ENCODE results near the gene PADI2. TPM values are rescaled to one million over a fixed set of nuclear protein-coding genes. Genes with fewer than 3 reads are reported as not detected.

PADI2 gene
- total and polyA plus RNA-seq, 8 donors, result 0.31 to 86.0 (median 1.3) TPM; not detected in 1

- 76 to 83% (median 78%) methylated on average over 3 of the region's 3 CpGs for WGBS, 5 donors
- H3K9me3 ChIP-seq, result peaks cover 0 to 11% (median 8%) of the 10 kb centered on the region in 4 donors
- H3K27me3 ChIP-seq, result no peaks in the 10 kb centered on the region
- intact Hi-C loops (cut with DNase I; ENCODE audit: low total_unique reads), result loop anchor here (5.0 kb wide), 1 partner anchor 176 kb away; no protein-coding TSS in a partner anchor
- H3K4me3 ChIP-seq, result no peak overlapping the region
- TF ChIP-seq POLR2A (IDR thresholded peaks at IDR 0.05), result no peak
- DNase-seq, result no peak
- H3K36me3 ChIP-seq, result no peaks in the 10 kb centered on the region
- H3K4me1 ChIP-seq, result peaks cover 0 to 26% (median 4%) of the 10 kb centered on the region in 4 donors
- H3K27ac ChIP-seq, result no peak overlapping the region
Observed at GRCh38 chr1:17061486-17061885, 57.8 kb downstream of the PADI2 start.

DNA sequence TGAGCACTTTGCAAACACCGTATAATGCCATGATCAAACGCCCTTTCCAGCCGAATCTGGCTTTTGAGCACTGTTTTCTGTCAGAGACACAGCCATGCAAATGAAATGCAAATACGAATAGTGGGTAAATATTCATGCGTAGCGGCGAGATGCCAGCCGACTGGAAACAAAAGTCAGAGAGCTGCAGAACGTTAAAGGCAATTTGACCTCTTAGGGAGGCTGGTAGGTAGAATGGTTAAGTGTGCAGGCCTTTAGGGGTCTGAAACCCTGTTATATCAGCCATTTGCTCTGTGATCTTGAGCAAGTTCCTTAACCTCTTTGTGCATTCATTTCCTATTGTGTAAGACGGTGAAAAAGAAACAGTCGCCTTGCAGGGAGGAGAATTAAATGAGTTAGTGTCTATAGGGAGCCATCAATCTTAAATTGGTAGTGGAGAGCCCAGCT, 58.9 kb downstream of the PADI2 start:
- peaks cover 0 to 26% (median 4%) of the 10 kb centered on the region in 4 donors for H3K4me1 ChIP-seq
- H3K27ac ChIP-seq, result peak overlapping the region in 2 of 5 donors; percentile 33 to 34
- no peaks in the 10 kb centered on the region for H3K36me3 ChIP-seq
- H3K9me3 ChIP-seq, result peaks cover 0 to 7% (median 6%) of the 10 kb centered on the region in 4 donors
- no peak for DNase-seq
- intact Hi-C loops (cut with DNase I; ENCODE audit: low total_unique reads), result loop anchor here (5.0 kb wide), 1 partner anchor 177 kb away; no protein-coding TSS in a partner anchor
- WGBS, 5 donors, result 30 to 47% (median 36%) methylated on average over 11 of the region's 11 CpGs
- no peak for TF ChIP-seq POLR2AphosphoS5 (IDR thresholded peaks at IDR 0.05)
- no peak for TF ChIP-seq CTCF (IDR thresholded peaks at IDR 0.05)
- no peak for TF ChIP-seq POLR2A (IDR thresholded peaks at IDR 0.05)
- no peak for TF ChIP-seq EP300 (IDR thresholded peaks at IDR 0.05)
- H3K27me3 ChIP-seq, result no peaks in the 10 kb centered on the region
- H3K4me3 ChIP-seq, result no peak overlapping the region

- intact Hi-C loops (cut with DNase I; ENCODE audit: low total_unique reads), result loop anchor here (5.0 kb wide), 1 partner anchor 178 kb away; no protein-coding TSS in a partner anchor
Observed at GRCh38 chr1:17059391-17060305, 59.6 kb downstream of the PADI2 start.

GRCh38 chr1:17056551-17056950, 62.7 kb downstream of the PADI2 start:
- no peak overlapping the region for H3K4me3 ChIP-seq
- WGBS, 5 donors, result 71 to 84% (median 82%) methylated on average over 4 of the region's 4 CpGs
- TF ChIP-seq POLR2AphosphoS5 (IDR thresholded peaks at IDR 0.05) (no peak), CTCF (IDR thresholded peaks at IDR 0.05) (no peak), POLR2A (IDR thresholded peaks at IDR 0.05) (no peak), EP300 (IDR thresholded peaks at IDR 0.05) (no peak)
- DNase-seq, result no peak
- no peaks in the 10 kb centered on the region for H3K9me3 ChIP-seq
- intact Hi-C loops (cut with DNase I; ENCODE audit: low total_unique reads), result no loop called here
- peaks cover 0 to 3% (median under 1%) of the 10 kb centered on the region in 4 donors for H3K36me3 ChIP-seq
- peaks cover 17 to 43% (median 27%) of the 10 kb centered on the region in 4 donors for H3K4me1 ChIP-seq
- no peak overlapping the region for H3K27ac ChIP-seq
- no peaks in the 10 kb centered on the region for H3K27me3 ChIP-seq

More at GRCh38 chr1:17059391-17060305, 59.6 kb downstream of the PADI2 start:
- DNase-seq, result peak; percentile 78 to 88
- 37 to 40% (median 38%) methylated on average over 12 of the region's 12 CpGs for WGBS, 5 donors
- Histone ChIP-seq H3K9me3 (no peaks in the 10 kb centered on the region), H3K4me3 (no peak overlapping the region), H3K27ac (peak overlapping the region in 2 of 5 donors; percentile 33 to 34), H3K36me3 (no peaks in the 10 kb centered on the region), H3K27me3 (no peaks in the 10 kb centered on the region), H3K4me1 (peaks cover 0 to 29% (median 6%) of the 10 kb centered on the region in 4 donors)
- TF ChIP-seq POLR2AphosphoS5 (IDR thresholded peaks at IDR 0.05) (peak in 1 of 3 donors; percentile 14), CTCF (IDR thresholded peaks at IDR 0.05) (peak in 5 of 7 experiments; percentile 51 to 64 (median 61)), POLR2A (IDR thresholded peaks at IDR 0.05) (no peak), EP300 (IDR thresholded peaks at IDR 0.05) (no peak)

All from stomach (tissue), 9 donors.